ENCODE measurements around the gene FRYL.
"Not testable (repeated sequence)": the region's sequence is repeated elsewhere in the genome, so short reads cannot be mapped to it uniquely, and the experiment has no call there.

Gene FRYL

GRCh38 chr4:48742412-48742811, 37.7 kb downstream of the FRYL start:
- DNase-seq, result no peak

GRCh38 chr4:48739560-48740019, 40.5 kb downstream of the FRYL start:
- DNase-seq, result peak; percentile 67

- no peak for DNase-seq
These were observed 41.2 kb downstream of the FRYL start for GRCh38 chr4:48738856-48739255.

GRCh38 chr4:48728906-48729496, 51.1 kb downstream of the FRYL start:
- DNase-seq, result not testable (repeated sequence)

GRCh38 chr4:48727666-48728459, 52.2 kb downstream of the FRYL start:
- no peak for DNase-seq

- DNase-seq, result no peak
These were observed 54.7 kb downstream of the FRYL start for GRCh38 chr4:48725414-48725813.

GRCh38 chr4:48722509-48723446, 57.3 kb downstream of the FRYL start:
- no peak for DNase-seq

- DNase-seq, result no peak
These were observed 59.6 kb downstream of the FRYL start for GRCh38 chr4:48720459-48720858.

- DNase-seq, result no peak
These were observed 61.1 kb downstream of the FRYL start for GRCh38 chr4:48718818-48719465.

GRCh38 chr4:48716285-48716684, 63.8 kb downstream of the FRYL start:
- not testable (repeated sequence) for DNase-seq

GRCh38 chr4:48710446-48711209, 69.5 kb downstream of the FRYL start:
- DNase-seq, result no peak

GRCh38 chr4:48709901-48710300, 70.2 kb downstream of the FRYL start:
- no peak for DNase-seq

- DNase-seq, result no peak
These were observed 71.5 kb downstream of the FRYL start for GRCh38 chr4:48708610-48709009.

- DNase-seq, result no peak
These were observed 73.3 kb downstream of the FRYL start for GRCh38 chr4:48706736-48707135.

- no peak for DNase-seq
These were observed 74.5 kb downstream of the FRYL start for GRCh38 chr4:48705609-48706008.

- no peak for DNase-seq
These were observed 75.8 kb downstream of the FRYL start for GRCh38 chr4:48704091-48704802.

- DNase-seq, result peak; percentile 21
These were observed 80.6 kb downstream of the FRYL start for GRCh38 chr4:48699475-48699874.

- no peak for DNase-seq
These were observed 81.8 kb downstream of the FRYL start for GRCh38 chr4:48698029-48698971.

- not testable (repeated sequence) for DNase-seq
These were observed 82.6 kb downstream of the FRYL start for GRCh38 chr4:48697516-48697915.

GRCh38 chr4:48694824-48695223, 85.3 kb downstream of the FRYL start:
- no peak for DNase-seq

Data from activated CD4-positive, alpha-beta T cell treated with anti-CD3 and anti-CD28 coated beads, Interleukin-2, Interleukin-6, amounts not matched to agents 100 ng/mL and 50 ng/mL, durations not matched to agents 16 hours and 8 hours (primary cell).